ENCODE data around the gene OR6A2. TPM values are rescaled to one million over a fixed set of nuclear protein-coding genes. Genes with fewer than 3 reads are reported as not detected.
"Not testable (repeated sequence)": the region's sequence is repeated elsewhere in the genome, so short reads cannot be mapped to it uniquely, and the experiment has no call there.

The OR6A2 gene
- total and polyA plus RNA-seq, 2 donors (not counting 1 experiment from before 2014, with no cell fraction given): 0.17 TPM; not detected in 1

DNA sequence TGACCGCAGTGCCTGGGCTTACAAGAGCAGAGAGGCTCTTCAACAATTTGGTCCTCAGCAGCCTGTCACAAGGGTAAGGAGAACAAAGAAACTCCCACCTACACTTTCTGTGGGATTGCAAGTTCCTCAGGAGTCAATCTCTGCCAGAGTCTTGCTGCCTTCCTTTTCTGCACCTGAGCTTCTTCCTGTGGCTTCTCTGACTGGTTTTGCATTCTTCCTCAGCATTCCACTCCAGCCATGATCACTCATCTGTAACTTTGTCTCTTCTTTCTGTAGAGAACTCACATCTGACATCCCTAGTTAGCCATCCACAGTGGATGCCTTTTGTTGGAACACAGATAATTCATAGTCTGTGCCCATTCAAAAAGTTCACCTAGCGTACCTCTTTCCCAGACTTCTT, 14.2 kb upstream of the OR6A2 start:
- Histone ChIP-seq H3K4me2 (ENCODE audit: extremely low read depth, insufficient read depth, low read length) (no peak overlapping the region), H3K79me2 (ENCODE audit: control insufficient read depth, insufficient read depth, low read length) (no peaks in the 10 kb centered on the region), H3K4me1 (ENCODE audit: control insufficient read depth, extremely low read depth, insufficient read depth, low read length) (no peaks in the 10 kb centered on the region), H3K9me3 (ENCODE audit: control insufficient read depth, insufficient read depth, low read depth, low read length) (no peaks in the 10 kb centered on the region), H4K20me1 (ENCODE audit: control insufficient read depth, extremely low read depth, insufficient read depth, low read length) (no peaks in the 10 kb centered on the region), H3K27me3 (ENCODE audit: control insufficient read depth, insufficient read depth, low read length) (no peaks in the 10 kb centered on the region), H3K4me3 (replicated peaks in 1 of 4; ENCODE audit: control extremely low read depth in 1 of 4, insufficient read depth in 1 of 4, low read depth in 3 of 4, low read length in 4 of 4) (no peak overlapping the region), H3K36me3 (ENCODE audit: control insufficient read depth, insufficient read depth, low read length) (no peaks in the 10 kb centered on the region), H2AFZ (ENCODE audit: low read length) (no peak overlapping the region), H3K9ac (ENCODE audit: insufficient read depth, low read length) (no peak overlapping the region), H3K27ac (ENCODE audit: insufficient read depth, low read length) (no peak overlapping the region)
- DNase-seq (ENCODE audit: low read depth in 2 of 2): no peak
- TF ChIP-seq CTCF (conservative IDR thresholded peaks at IDR 0.05 in 1 of 2, IDR thresholded peaks at IDR 0.05 in 1 of 2; ENCODE audit: low read depth in 1 of 2, low read length in 2 of 2) (no peak), EZH2 (IDR thresholded peaks at IDR 0.05; ENCODE audit: low read length, missing control alignments) (no peak)

DNA sequence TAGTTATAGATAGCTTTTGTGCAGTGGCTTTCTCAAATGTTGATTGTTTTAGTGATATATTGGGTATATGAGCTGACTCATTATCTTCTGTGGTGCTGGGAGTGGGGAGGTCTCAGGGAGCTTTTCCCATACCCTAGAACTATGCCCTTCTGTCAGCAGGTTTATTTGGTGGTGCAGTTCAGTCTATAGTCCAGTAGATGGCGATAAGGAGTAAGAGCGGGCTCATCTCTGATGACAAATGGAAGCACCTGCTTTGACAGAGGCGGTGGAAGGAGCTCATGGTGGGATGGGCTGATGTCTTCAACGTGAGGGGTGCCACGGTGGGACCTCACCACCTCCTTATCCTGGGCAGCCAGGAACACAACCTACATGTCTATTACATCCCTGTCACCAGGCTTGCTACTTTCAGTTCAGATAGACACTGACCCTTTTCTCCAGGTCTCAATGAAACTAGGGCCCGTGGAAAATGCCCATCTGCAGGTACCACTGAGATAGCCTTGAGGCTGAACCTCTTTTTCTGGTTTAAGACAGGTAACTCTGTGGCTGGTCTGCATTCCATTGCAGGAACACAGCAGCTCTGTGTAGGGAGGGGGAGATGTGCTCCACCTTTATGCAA, 13.0 kb upstream of the OR6A2 start:
- Histone ChIP-seq H3K4me3 (replicated peaks in 1 of 4; ENCODE audit: control extremely low read depth in 1 of 4, insufficient read depth in 1 of 4, low read depth in 3 of 4, low read length in 4 of 4) (no peak overlapping the region), H3K27ac (ENCODE audit: insufficient read depth, low read length) (no peak overlapping the region), H4K20me1 (ENCODE audit: control insufficient read depth, extremely low read depth, insufficient read depth, low read length) (no peaks in the 10 kb centered on the region), H3K4me2 (ENCODE audit: extremely low read depth, insufficient read depth, low read length) (no peak overlapping the region), H3K9ac (ENCODE audit: insufficient read depth, low read length) (no peak overlapping the region), H3K79me2 (ENCODE audit: control insufficient read depth, insufficient read depth, low read length) (no peaks in the 10 kb centered on the region), H2AFZ (ENCODE audit: low read length) (no peak overlapping the region), H3K4me1 (ENCODE audit: control insufficient read depth, extremely low read depth, insufficient read depth, low read length) (no peaks in the 10 kb centered on the region), H3K9me3 (ENCODE audit: control insufficient read depth, insufficient read depth, low read depth, low read length) (no peaks in the 10 kb centered on the region), H3K27me3 (ENCODE audit: control insufficient read depth, insufficient read depth, low read length) (no peaks in the 10 kb centered on the region), H3K36me3 (ENCODE audit: control insufficient read depth, insufficient read depth, low read length) (no peaks in the 10 kb centered on the region)
- peak; percentile 22 to 32 for DNase-seq (ENCODE audit: low read depth in 2 of 2)
- TF ChIP-seq EZH2 (IDR thresholded peaks at IDR 0.05; ENCODE audit: low read length, missing control alignments): no peak
- TF ChIP-seq CTCF (conservative IDR thresholded peaks at IDR 0.05 in 1 of 2, IDR thresholded peaks at IDR 0.05 in 1 of 2; ENCODE audit: low read depth in 1 of 2, low read length in 2 of 2): peak; percentile 96 to 98

GRCh38 chr11:6801075-6801474, 1.6 kb upstream of the OR6A2 start:
- H3K4me3 ChIP-seq (replicated peaks in 1 of 4; ENCODE audit: control extremely low read depth in 1 of 4, insufficient read depth in 1 of 4, low read depth in 3 of 4, low read length in 4 of 4); H3K27me3 ChIP-seq (ENCODE audit: control insufficient read depth, insufficient read depth, low read length); H4K20me1 ChIP-seq (ENCODE audit: control insufficient read depth, extremely low read depth, insufficient read depth, low read length); H3K4me2 ChIP-seq (ENCODE audit: extremely low read depth, insufficient read depth, low read length); H3K9me3 ChIP-seq (ENCODE audit: control insufficient read depth, insufficient read depth, low read depth, low read length); DNase-seq (ENCODE audit: low read depth in 2 of 2); H3K9ac ChIP-seq (ENCODE audit: insufficient read depth, low read length); H3K79me2 ChIP-seq (ENCODE audit: control insufficient read depth, insufficient read depth, low read length); H3K4me1 ChIP-seq (ENCODE audit: control insufficient read depth, extremely low read depth, insufficient read depth, low read length); H3K36me3 ChIP-seq (ENCODE audit: control insufficient read depth, insufficient read depth, low read length); H2AFZ ChIP-seq (ENCODE audit: low read length); H3K27ac ChIP-seq (ENCODE audit: insufficient read depth, low read length): not testable (repeated sequence)
